Epidermal melanocyte (primary cell): ENCODE results near the gene SCAMP1.
"Not testable (repeated sequence)": the region's sequence is repeated elsewhere in the genome, so short reads cannot be mapped to it uniquely, and the experiment has no call there.

ENCODE experiments used
- DNase-seq: peaks from one replicate; pipeline ENCODE4 v3.0.0; 2011; ENCODE audit warnings: low spot score; ENCODE audit not compliant: insufficient read length

Gene SCAMP1

GRCh38 chr5:78360924-78361630, 660 bp downstream of the SCAMP1 start:
- DNase-seq: no peak

- no peak for DNase-seq
These were observed 1.2 kb downstream of the SCAMP1 start for GRCh38 chr5:78361631-78361993.

- DNase-seq: no peak
These were observed 1.8 kb downstream of the SCAMP1 start for GRCh38 chr5:78362220-78362619.

GRCh38 chr5:78364005-78364404, 3.6 kb downstream of the SCAMP1 start:
- no peak for DNase-seq

GRCh38 chr5:78367318-78367991, 7.0 kb downstream of the SCAMP1 start:
- DNase-seq: no peak

GRCh38 chr5:78369680-78370079, 9.3 kb downstream of the SCAMP1 start:
- DNase-seq: no peak

GRCh38 chr5:78373231-78373630, 12.8 kb downstream of the SCAMP1 start:
- no peak for DNase-seq

- DNase-seq: no peak
These were observed 15.9 kb downstream of the SCAMP1 start for GRCh38 chr5:78376315-78376714.

GRCh38 chr5:78377056-78377717, 16.8 kb downstream of the SCAMP1 start:
- DNase-seq: no peak

- no peak for DNase-seq
These were observed 17.3 kb downstream of the SCAMP1 start for GRCh38 chr5:78377718-78378105.

- no peak for DNase-seq
These were observed 27.2 kb downstream of the SCAMP1 start for GRCh38 chr5:78387468-78388153.

- not testable (repeated sequence) for DNase-seq
These were observed 30.9 kb downstream of the SCAMP1 start for GRCh38 chr5:78391357-78391756.

- no peak for DNase-seq
These were observed 37.4 kb downstream of the SCAMP1 start for GRCh38 chr5:78397831-78398230.

- DNase-seq: peak; percentile 31
These were observed 38.7 kb downstream of the SCAMP1 start for GRCh38 chr5:78399116-78399515.

- no peak for DNase-seq
These were observed 44.4 kb downstream of the SCAMP1 start for GRCh38 chr5:78404682-78405293.

GRCh38 chr5:78405829-78406750, 45.7 kb downstream of the SCAMP1 start:
- DNase-seq: no peak

GRCh38 chr5:78407458-78407857, 47.0 kb downstream of the SCAMP1 start:
- DNase-seq: no peak

GRCh38 chr5:78411586-78411985, 51.2 kb downstream of the SCAMP1 start:
- DNase-seq: no peak

- DNase-seq: no peak
These were observed 56.4 kb downstream of the SCAMP1 start for GRCh38 chr5:78416677-78417425.

GRCh38 chr5:78419396-78419795, 59.0 kb downstream of the SCAMP1 start:
- DNase-seq: no peak
